Breast epithelium (tissue), 3 donors: ENCODE measurements around the gene MRTFA.

Experiments
- POLR2AphosphoS5 ChIP-seq, 3 donors: sonication (generic); formaldehyde crosslinking; IDR thresholded peaks; one replicate each; pipeline ENCODE4 v1.6.1; 2017; ENCODE audit warnings: antibody characterized with exemption in 3 of 3
- TF ChIP-seq, protein P1 (sequence below), 3 donors: fragments of 450-650 bp; IDR thresholded peaks; one replicate each; pipeline ENCODE4 v1.5.1; 2016 to 2017; ENCODE audit warnings: antibody characterized with exemption in 3 of 3, mild to moderate bottlenecking in 3 of 3, moderate library complexity in 3 of 3

DNA sequence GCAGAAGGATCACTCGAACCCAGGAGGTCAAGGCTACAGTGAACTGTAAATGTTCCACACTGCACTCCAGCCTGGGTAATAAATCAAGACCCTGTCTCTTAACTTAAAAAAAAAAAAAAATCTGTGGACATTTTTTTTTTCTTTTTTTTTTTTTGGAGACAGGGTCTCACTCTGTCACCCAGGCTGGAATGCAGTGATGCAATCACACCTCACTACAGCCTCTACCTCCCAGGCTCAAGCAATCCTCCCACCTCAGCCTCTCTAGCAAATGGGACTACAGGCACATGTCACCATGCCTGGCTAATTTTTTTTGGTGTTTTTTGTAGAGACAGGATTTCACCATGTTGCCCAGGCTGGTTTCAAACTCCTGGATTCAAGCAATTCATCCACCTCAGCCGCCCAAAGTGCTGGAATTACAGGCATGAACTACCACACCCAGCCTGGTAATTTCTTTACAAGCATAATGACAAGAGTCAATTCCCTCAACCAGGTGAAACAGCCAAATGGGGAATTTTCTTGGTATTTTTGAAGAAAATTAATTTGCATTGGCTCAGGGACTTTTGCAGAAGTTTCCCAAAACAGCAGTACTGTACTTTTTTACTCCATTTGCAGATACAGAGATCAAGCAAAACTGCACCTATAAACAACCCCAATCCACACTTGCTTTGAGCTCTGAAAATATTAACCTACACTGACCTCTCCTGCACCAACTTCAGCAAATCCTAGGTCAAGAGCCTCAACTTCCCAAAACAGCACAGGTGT lies 44.0 kb downstream of the MRTFA start:
- TF ChIP-seq, protein P1, sequence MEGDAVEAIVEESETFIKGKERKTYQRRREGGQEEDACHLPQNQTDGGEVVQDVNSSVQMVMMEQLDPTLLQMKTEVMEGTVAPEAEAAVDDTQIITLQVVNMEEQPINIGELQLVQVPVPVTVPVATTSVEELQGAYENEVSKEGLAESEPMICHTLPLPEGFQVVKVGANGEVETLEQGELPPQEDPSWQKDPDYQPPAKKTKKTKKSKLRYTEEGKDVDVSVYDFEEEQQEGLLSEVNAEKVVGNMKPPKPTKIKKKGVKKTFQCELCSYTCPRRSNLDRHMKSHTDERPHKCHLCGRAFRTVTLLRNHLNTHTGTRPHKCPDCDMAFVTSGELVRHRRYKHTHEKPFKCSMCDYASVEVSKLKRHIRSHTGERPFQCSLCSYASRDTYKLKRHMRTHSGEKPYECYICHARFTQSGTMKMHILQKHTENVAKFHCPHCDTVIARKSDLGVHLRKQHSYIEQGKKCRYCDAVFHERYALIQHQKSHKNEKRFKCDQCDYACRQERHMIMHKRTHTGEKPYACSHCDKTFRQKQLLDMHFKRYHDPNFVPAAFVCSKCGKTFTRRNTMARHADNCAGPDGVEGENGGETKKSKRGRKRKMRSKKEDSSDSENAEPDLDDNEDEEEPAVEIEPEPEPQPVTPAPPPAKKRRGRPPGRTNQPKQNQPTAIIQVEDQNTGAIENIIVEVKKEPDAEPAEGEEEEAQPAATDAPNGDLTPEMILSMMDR (IDR thresholded peaks at IDR 0.05): no peak
- no peak for TF ChIP-seq POLR2AphosphoS5 (IDR thresholded peaks at IDR 0.05)
